HG02588 (cell line): ENCODE results near the gene SSB.
"Not testable (repeated sequence)": the region's sequence is repeated elsewhere in the genome, so short reads cannot be mapped to it uniquely, and the experiment has no call there.

Source experiments
- ATAC-seq: cut with Tn5 transposase; IDR thresholded peaks from one replicate; pipeline ENCODE4 v1.9.1; 2021; ENCODE audit warnings: mild to moderate bottlenecking, moderate library complexity; ENCODE audit not compliant: unreplicated experiment

Gene SSB

GRCh38 chr2:169827272-169828140 is 28.8 kb downstream of the SSB start, which contains the start of gene UBR3:
Gene UBR3, plus strand, starts transcription at chr2:169827454. Its CDS starts 54 bp downstream, at chr2:169827508.
- peak; percentile 79 for ATAC-seq

GRCh38 chr2:169828141-169828811 is 29.6 kb downstream of the SSB start:
- peak; percentile 23 for ATAC-seq

- ATAC-seq = no peak
Observed at GRCh38 chr2:169834401-169834800, 35.7 kb downstream of the SSB start.

GRCh38 chr2:169838743-169839489 is 40.2 kb downstream of the SSB start:
- no peak for ATAC-seq

GRCh38 chr2:169839954-169840746 is 41.5 kb downstream of the SSB start:
- no peak for ATAC-seq

- ATAC-seq = no peak
Observed at GRCh38 chr2:169840747-169841142, 42.1 kb downstream of the SSB start.

GRCh38 chr2:169841625-169842024 is 43.0 kb downstream of the SSB start:
- not testable (repeated sequence) for ATAC-seq

- no peak for ATAC-seq
Observed at GRCh38 chr2:169845016-169845415, 46.3 kb downstream of the SSB start.

GRCh38 chr2:169848959-169849693 is 50.5 kb downstream of the SSB start:
- ATAC-seq = not testable (repeated sequence)

GRCh38 chr2:169849710-169850109 is 51.0 kb downstream of the SSB start:
- ATAC-seq = no peak

GRCh38 chr2:169853041-169853668 is 54.5 kb downstream of the SSB start:
- no peak for ATAC-seq

GRCh38 chr2:169855281-169856258 is 56.9 kb downstream of the SSB start:
- ATAC-seq = not testable (repeated sequence)

- no peak for ATAC-seq
Observed at GRCh38 chr2:169859423-169859822, 60.8 kb downstream of the SSB start.

- ATAC-seq = no peak
Observed at GRCh38 chr2:169860149-169860548, 61.5 kb downstream of the SSB start.
